Kidney capillary endothelial cell (primary cell): ENCODE measurements around the gene ISLR.

ENCODE experiments used
- DNase-seq: peaks from one replicate; pipeline ENCODE4 v3.0.0-alpha.2; 2018; ENCODE audit warnings: low spot score

Gene ISLR

GRCh38 chr15:74171965-74172541 is 1.5 kb upstream of the ISLR start:
- no peak for DNase-seq

GRCh38 chr15:74172701-74173379 is 670 bp upstream of the ISLR start:
- no peak for DNase-seq

- no peak for DNase-seq
Observed at GRCh38 chr15:74174219-74174957, 878 bp downstream of the ISLR start.

- DNase-seq = no peak
Observed at GRCh38 chr15:74174958-74175253, 1.4 kb downstream of the ISLR start.

GRCh38 chr15:74175271-74176191 is 2.0 kb downstream of the ISLR start:
- DNase-seq = no peak

- no peak for DNase-seq
Observed at GRCh38 chr15:74176262-74177214, 3.0 kb downstream of the ISLR start.

- no peak for DNase-seq
Observed at GRCh38 chr15:74178326-74179100, 5.0 kb downstream of the ISLR start.

GRCh38 chr15:74179101-74179841 is 5.8 kb downstream of the ISLR start:
- peak; percentile 79 for DNase-seq

- peak; percentile 74 for DNase-seq
Observed at GRCh38 chr15:74179983-74180880, 6.7 kb downstream of the ISLR start.

- no peak for DNase-seq
Observed at GRCh38 chr15:74180881-74181602, 7.5 kb downstream of the ISLR start.

- DNase-seq = no peak
Observed at GRCh38 chr15:74182131-74182530, 8.6 kb downstream of the ISLR start.

- DNase-seq = no peak
Observed at GRCh38 chr15:74184582-74185091, 11.1 kb downstream of the ISLR start.

GRCh38 chr15:74185710-74186348 is 12.3 kb downstream of the ISLR start:
- no peak for DNase-seq

GRCh38 chr15:74188216-74188615 is 14.7 kb downstream of the ISLR start:
- DNase-seq = no peak

GRCh38 chr15:74191798-74192197 is 18.3 kb downstream of the ISLR start:
- DNase-seq = no peak

- no peak for DNase-seq
Observed at GRCh38 chr15:74192751-74193150, 19.2 kb downstream of the ISLR start.

GRCh38 chr15:74193299-74193718 is 19.8 kb downstream of the ISLR start:
- peak; percentile 89 for DNase-seq
